ENCODE data around the gene TP73.

The TP73 gene

DNA sequence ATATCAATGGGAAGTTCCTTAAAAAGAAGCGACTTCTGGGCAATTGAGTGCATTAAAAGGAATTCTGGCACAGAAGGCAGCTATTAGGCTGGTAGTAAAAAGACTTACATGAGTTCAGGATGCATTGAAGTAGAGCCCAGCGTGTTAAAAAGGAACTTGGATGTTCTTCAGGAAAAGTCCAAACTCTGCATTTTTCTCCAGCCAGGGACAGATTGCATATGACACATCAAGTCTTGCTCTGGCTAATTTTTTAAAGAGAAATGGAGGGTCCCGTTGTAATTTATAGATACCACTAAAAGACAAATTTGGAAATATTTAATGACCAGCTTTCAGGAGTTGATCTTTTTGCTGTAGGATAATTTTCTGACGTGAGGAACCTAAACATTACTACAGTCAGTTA lies 26.3 kb upstream of the TP73 start:
- no peak for DNase-seq (ENCODE audit: low read depth)
- H3K4me3 ChIP-seq (ENCODE audit: low read length), result peak overlapping the region; percentile 58
- TF ChIP-seq, protein P1, sequence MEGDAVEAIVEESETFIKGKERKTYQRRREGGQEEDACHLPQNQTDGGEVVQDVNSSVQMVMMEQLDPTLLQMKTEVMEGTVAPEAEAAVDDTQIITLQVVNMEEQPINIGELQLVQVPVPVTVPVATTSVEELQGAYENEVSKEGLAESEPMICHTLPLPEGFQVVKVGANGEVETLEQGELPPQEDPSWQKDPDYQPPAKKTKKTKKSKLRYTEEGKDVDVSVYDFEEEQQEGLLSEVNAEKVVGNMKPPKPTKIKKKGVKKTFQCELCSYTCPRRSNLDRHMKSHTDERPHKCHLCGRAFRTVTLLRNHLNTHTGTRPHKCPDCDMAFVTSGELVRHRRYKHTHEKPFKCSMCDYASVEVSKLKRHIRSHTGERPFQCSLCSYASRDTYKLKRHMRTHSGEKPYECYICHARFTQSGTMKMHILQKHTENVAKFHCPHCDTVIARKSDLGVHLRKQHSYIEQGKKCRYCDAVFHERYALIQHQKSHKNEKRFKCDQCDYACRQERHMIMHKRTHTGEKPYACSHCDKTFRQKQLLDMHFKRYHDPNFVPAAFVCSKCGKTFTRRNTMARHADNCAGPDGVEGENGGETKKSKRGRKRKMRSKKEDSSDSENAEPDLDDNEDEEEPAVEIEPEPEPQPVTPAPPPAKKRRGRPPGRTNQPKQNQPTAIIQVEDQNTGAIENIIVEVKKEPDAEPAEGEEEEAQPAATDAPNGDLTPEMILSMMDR (IDR thresholded peaks at IDR 0.05; ENCODE audit: insufficient read depth, low read depth, low read length, missing control alignments), result no peak

DNA sequence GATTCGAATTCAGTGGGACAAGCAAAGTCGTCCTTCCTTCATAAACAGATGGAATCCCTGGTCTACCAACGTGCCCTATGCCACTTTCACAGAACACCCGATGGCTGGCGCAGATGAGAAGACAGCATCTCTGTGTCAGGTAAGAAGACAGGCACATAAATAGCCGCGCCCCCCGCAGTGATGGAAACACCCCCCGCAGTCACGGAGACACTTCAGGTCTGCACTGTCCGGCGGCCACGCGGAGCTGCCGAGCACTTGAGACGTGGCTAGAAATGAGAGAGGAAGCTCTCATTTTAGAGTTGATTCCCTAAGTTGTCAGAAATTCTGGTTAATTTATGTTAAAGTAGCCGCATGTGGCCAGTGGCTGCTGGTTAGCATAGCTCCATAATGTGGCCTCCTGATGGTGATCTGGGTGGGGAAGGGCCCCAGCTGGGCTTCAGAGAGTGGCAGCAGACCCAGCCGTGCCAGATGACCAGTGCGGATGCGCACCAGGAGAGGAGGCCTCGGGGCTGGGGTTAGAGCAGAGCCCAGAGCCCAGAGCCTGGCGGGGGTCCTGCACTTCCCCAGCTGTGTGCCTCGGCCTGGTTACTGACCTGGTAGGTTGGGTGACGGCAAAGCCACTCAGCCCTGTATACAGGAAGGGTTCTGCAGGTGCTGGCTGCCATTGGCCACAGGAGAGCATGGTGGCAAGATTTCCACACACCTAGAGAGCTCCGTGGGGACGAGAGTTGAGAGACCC lies 24.6 kb upstream of the TP73 start:
- no peak overlapping the region for H3K4me3 ChIP-seq (ENCODE audit: low read length)
- TF ChIP-seq, protein P1 (IDR thresholded peaks at IDR 0.05; ENCODE audit: insufficient read depth, low read depth, low read length, missing control alignments), result no peak

DNA sequence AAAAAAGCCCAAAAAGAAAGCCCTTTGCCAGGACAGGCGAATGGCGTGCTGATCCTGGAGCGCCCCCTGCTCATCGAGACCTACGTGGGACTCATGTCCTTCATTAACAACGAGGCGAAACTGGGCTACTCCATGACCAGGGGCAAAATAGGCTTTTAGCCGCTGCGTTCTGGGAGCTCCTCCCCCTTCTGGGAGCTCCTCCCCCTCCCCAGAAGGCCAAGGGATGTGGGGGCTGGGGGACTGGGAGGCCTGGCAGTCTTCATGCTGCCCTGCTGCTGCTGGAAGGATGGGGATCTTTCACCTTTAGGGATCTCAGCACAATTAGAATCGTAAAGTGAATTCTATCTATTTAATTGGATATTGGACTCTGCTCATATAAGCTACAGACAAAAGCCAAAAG lies 23.9 kb upstream of the TP73 start:
- no peak overlapping the region for H3K4me3 ChIP-seq (ENCODE audit: low read length)
- TF ChIP-seq, protein P1 (IDR thresholded peaks at IDR 0.05; ENCODE audit: insufficient read depth, low read depth, low read length, missing control alignments), result no peak
- no peak for DNase-seq (ENCODE audit: low read depth)

More for the DNA sequence above, 24.6 kb upstream of the TP73 start:
- no peak for DNase-seq (ENCODE audit: low read depth)

DNA sequence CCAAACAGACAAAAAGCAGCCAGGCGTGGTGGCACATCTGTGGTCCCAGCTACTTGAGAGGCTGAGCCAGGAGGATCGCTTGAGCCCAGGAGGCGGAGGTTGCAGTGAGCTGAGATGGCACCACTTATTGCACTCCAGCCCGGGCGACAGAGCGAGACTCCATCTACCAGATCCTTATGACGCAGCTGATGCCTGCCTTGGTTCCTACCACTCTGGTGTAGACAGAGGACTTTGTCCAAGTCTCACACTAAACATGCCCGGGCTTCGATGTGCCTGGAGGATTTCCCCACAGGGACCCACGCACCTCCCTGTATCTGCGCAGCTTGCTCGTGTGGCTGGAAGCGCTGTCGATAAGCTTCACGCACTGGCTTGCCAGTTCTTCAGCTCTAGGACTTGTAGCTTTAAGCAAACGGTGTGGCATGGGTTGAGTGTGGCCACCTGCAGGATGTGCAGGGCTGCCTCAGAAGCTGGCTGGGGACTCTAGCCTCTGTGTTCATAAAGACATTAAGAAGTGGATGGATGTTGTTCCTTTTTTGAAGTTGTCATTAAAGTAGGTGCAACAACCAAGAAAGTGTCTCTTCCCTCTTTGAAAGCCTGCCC lies 22.7 kb upstream of the TP73 start:
- TF ChIP-seq, protein P1 (IDR thresholded peaks at IDR 0.05; ENCODE audit: insufficient read depth, low read depth, low read length, missing control alignments), result no peak
- H3K4me3 ChIP-seq (ENCODE audit: low read length), result no peak overlapping the region
- DNase-seq (ENCODE audit: low read depth), result no peak

DNA sequence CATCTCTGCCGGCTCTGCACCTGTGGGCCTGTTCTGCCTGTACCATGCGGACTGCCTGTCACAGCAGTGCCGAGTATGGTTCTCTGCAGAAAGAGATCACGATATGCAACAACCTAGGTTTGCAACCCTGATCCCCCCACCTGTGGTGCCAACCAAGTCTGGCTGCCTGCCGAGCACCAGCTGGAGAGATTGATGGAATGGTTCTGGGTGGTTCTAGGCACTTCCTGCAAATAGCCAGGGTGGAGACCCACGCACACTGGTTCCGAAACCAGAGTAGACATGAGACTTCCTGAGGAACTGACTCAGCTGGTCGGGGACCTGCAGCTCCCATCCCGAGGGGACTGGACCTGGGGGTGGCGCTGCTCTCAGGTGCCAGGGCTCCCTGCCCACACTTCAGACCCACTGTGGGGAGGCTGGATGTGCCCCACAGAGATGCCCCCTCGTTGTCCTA lies 22.1 kb upstream of the TP73 start:
- DNase-seq (ENCODE audit: low read depth), result no peak
- no peak overlapping the region for H3K4me3 ChIP-seq (ENCODE audit: low read length)
- TF ChIP-seq, protein P1 (IDR thresholded peaks at IDR 0.05; ENCODE audit: insufficient read depth, low read depth, low read length, missing control alignments), result no peak

DNA sequence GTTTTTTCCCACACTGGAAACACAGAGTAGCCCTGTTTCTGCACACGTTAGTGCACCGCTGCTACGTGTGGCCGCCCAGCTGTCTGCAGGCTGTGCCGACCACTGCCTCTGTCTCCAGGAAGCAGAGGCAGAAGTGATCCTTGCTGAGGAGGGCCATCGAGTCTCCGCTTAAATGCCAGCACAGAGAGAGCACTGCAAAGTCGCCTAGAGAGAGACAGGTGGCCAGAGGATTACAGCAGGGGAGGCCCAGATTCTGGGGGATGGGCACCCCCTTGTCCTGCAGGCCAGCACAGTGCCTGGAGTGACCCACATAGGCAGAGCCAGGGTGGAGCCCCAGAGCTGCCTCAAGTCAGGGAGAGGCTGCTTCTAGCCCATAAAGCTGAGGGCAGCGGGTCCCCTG lies 21.4 kb upstream of the TP73 start:
- TF ChIP-seq, protein P1 (IDR thresholded peaks at IDR 0.05; ENCODE audit: insufficient read depth, low read depth, low read length, missing control alignments), result no peak
- DNase-seq (ENCODE audit: low read depth), result no peak
- H3K4me3 ChIP-seq (ENCODE audit: low read length), result no peak overlapping the region
